ENCODE measurements around the gene COMMD3. TPM values are rescaled to one million over a fixed set of nuclear protein-coding genes. Genes with fewer than 3 reads are reported as not detected.
A peak's percentile ranks its signal among the peaks of the same experiment; 100 is the strongest.

The COMMD3 gene
- total RNA-seq, 1 donor from 2014 or later: 42.3 TPM

- no peak overlapping the region for H3K4me3 Mint-ChIP-seq (ENCODE audit: unreplicated experiment)
- peaks cover 4% of the 10 kb centered on the region for H3K36me3 Mint-ChIP-seq (ENCODE audit: low read depth, unreplicated experiment)
- peaks cover 21% of the 10 kb centered on the region for H3K27me3 Mint-ChIP-seq (ENCODE audit: unreplicated experiment)
- no peak overlapping the region for H3K27ac Mint-ChIP-seq (ENCODE audit: unreplicated experiment)
- TF ChIP-seq CTCF (IDR thresholded peaks at IDR 0.05; ENCODE audit: unreplicated experiment): no peak
- no peaks in the 10 kb centered on the region for H3K9me3 Mint-ChIP-seq (ENCODE audit: unreplicated experiment)
- peaks cover 6% of the 10 kb centered on the region for H3K4me1 Mint-ChIP-seq (ENCODE audit: unreplicated experiment)
- DNase-seq (ENCODE audit: low spot score): no peak
Measured at GRCh38 chr10:22338185-22338900, 22.2 kb downstream of the COMMD3 start.

- no peak for DNase-seq (ENCODE audit: low spot score)
- no peak overlapping the region for H3K4me3 Mint-ChIP-seq (ENCODE audit: unreplicated experiment)
- no peak for TF ChIP-seq CTCF (IDR thresholded peaks at IDR 0.05; ENCODE audit: unreplicated experiment)
- H3K27ac Mint-ChIP-seq (ENCODE audit: unreplicated experiment): no peak overlapping the region
- peaks cover 2% of the 10 kb centered on the region for H3K4me1 Mint-ChIP-seq (ENCODE audit: unreplicated experiment)
- H3K36me3 Mint-ChIP-seq (ENCODE audit: low read depth, unreplicated experiment): no peaks in the 10 kb centered on the region
- peaks cover 17% of the 10 kb centered on the region for H3K27me3 Mint-ChIP-seq (ENCODE audit: unreplicated experiment)
- no peaks in the 10 kb centered on the region for H3K9me3 Mint-ChIP-seq (ENCODE audit: unreplicated experiment)
Measured at GRCh38 chr10:22338931-22339330, 22.7 kb downstream of the COMMD3 start.

DNA sequence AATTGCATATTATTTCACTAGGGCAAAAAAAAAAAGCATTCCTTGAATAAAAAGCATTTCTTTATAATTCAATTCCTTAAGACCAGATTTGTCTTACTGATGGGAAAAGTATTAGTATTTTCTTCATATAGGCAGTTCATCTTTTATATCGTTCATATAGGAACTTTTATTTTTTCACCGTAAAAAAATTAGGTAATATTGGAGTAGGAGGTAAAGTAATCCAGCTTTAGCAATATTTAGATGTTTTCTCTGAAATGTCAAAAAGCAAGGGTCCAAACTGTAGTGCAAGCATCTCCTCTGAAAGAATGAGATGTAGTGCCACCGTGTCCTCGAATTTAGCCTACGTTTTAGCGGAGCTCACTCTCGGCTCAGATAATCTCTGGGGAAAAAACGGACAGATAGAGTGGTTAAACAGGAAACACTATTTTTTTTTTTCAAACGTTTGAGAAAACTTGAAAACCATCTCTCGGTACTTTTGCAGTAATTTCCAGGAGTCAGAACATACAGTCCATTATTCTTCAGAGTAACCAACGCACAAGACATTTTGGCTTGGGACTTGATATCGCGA is 23.7 kb downstream of the COMMD3 start:
- Mint-ChIP-seq H3K36me3 (ENCODE audit: low read depth, unreplicated experiment) (no peaks in the 10 kb centered on the region), H3K9me3 (ENCODE audit: unreplicated experiment) (no peaks in the 10 kb centered on the region), H3K4me3 (ENCODE audit: unreplicated experiment) (peak overlapping the region; percentile 93), H3K4me1 (ENCODE audit: unreplicated experiment) (peaks cover 6% of the 10 kb centered on the region), H3K27me3 (ENCODE audit: unreplicated experiment) (peaks cover 25% of the 10 kb centered on the region), H3K27ac (ENCODE audit: unreplicated experiment) (peak overlapping the region; percentile 84)
- no peak for DNase-seq (ENCODE audit: low spot score)
- no peak for TF ChIP-seq CTCF (IDR thresholded peaks at IDR 0.05; ENCODE audit: unreplicated experiment)

- Mint-ChIP-seq H3K27me3 (ENCODE audit: unreplicated experiment) (peaks cover 24% of the 10 kb centered on the region), H3K4me1 (ENCODE audit: unreplicated experiment) (peaks cover 7% of the 10 kb centered on the region), H3K9me3 (ENCODE audit: unreplicated experiment) (no peaks in the 10 kb centered on the region), H3K36me3 (ENCODE audit: low read depth, unreplicated experiment) (no peaks in the 10 kb centered on the region), H3K27ac (ENCODE audit: unreplicated experiment) (peak overlapping the region; percentile 84), H3K4me3 (ENCODE audit: unreplicated experiment) (peak overlapping the region; percentile 93)
- peak; percentile 69 for DNase-seq (ENCODE audit: low spot score)
- no peak for TF ChIP-seq CTCF (IDR thresholded peaks at IDR 0.05; ENCODE audit: unreplicated experiment)
Measured at GRCh38 chr10:22340329-22341189, 24.4 kb downstream of the COMMD3 start.

All from endothelial cell (in vitro differentiated cells).